K562 (cell line): ENCODE results near the gene ADAMTS2. TPM values are rescaled to one million over a fixed set of nuclear protein-coding genes. Genes with fewer than 3 reads are reported as not detected.
A peak's percentile ranks its signal among the peaks of the same experiment; 100 is the strongest.

Experiments
- ATAC-seq: fragments of 200-7000 bp; cut with Tn5 transposase; 3 replicates; pipeline ENCODE4 v1.9.1; 2020; ENCODE audit warnings: moderate library complexity
- BruUV-seq: library from RNA; stranded (reverse); fragments of 400-500 nt; replicated peaks from 2 replicates; lab custom pipeline; 2021; lab: Mats Ljungman, UMichigan
- CTCF ChIA-PET: fragments of 300-600 bp; formaldehyde crosslinking; extraction: SDS; loops from one replicate; lab custom pipeline; 2021; ENCODE audit warnings: low intra/inter-chr PET ratio; lab: Yijun Ruan, JAX
- POLR2A ChIA-PET: fragments of 300-600, 350-650 bp; sonication (Branson Sonifier 250); formaldehyde crosslinking; extraction: SDS; loops from one replicate; lab custom pipeline; 2021; ENCODE audit warnings: antibody characterized with exemption, inconsistent platforms; lab: Yijun Ruan, JAX
- DNase-seq, 4 experiments: peaks; one replicate each; pipeline versions ENCODE4 v3.0.0 to v3.0.0-alpha.2; 2011 to 2018; ENCODE audit warnings: low spot score in 3 of 4, mixed read lengths in 3 of 4; ENCODE audit errors: extremely low read depth in 1 of 4
- FAIRE-seq: peaks from 2 replicates; lab custom pipeline; 2011; peaks lifted over from hg19 to GRCh38; lab: Jason Lieb, UNC
- H2AFZ ChIP-seq: 2 replicates; pipeline ENCODE4 v1.6.0; 2011; ENCODE audit warnings: low read depth, low read length, control low read depth, inconsistent platforms
- H3K27ac ChIP-seq: fragments of 200-600 bp; 3 replicates; pipeline ENCODE4 v1.8.0; 2011; ENCODE audit warnings: low read depth, mild to moderate bottlenecking, control low read depth, inconsistent platforms, low read length, moderate library complexity, mixed read lengths; ENCODE audit errors: extremely low read depth
- H3K27me3 ChIP-seq, 2 experiments: fragments of 300-600 bp in 1 of 2; 2 replicates in 1 of 2; 3 replicates in 1 of 2; pipeline versions ENCODE4 v1.6.0 to v1.8.0; 2011; ENCODE audit warnings: inconsistent platforms in 2 of 2, low read length in 2 of 2, mild to moderate bottlenecking in 1 of 2, mixed read lengths in 1 of 2, moderate library complexity in 1 of 2; ENCODE audit not compliant: control insufficient read depth in 2 of 2, insufficient read depth in 2 of 2
- H3K36me3 ChIP-seq: fragments of 300-600 bp; 3 replicates; pipeline ENCODE4 v1.8.0; 2011; ENCODE audit warnings: mild to moderate bottlenecking, low read length, inconsistent platforms; ENCODE audit not compliant: control insufficient read depth, insufficient read depth
- H3K4me1 ChIP-seq, 2 experiments: fragments of 200-600 bp in 1 of 2; replicated peaks in 1 of 2; 2 replicates in 1 of 2; 3 replicates in 1 of 2; pipeline versions ENCODE4 v1.5.1 to v1.8.0; 2011; ENCODE audit warnings: inconsistent platforms in 2 of 2, low read length in 2 of 2, mild to moderate bottlenecking in 1 of 2, mixed read lengths in 1 of 2, moderate library complexity in 1 of 2; ENCODE audit not compliant: control insufficient read depth in 2 of 2, insufficient read depth in 2 of 2
- H3K4me2 ChIP-seq: 2 replicates; pipeline ENCODE4 v1.6.1; 2011; ENCODE audit warnings: low read length, control low read depth, inconsistent platforms, mixed read lengths; ENCODE audit not compliant: insufficient read depth
- H3K4me3 ChIP-seq: fragments of 200-600 bp; sonication (generic), shearing (Covaris generic); 2 replicates; pipeline ENCODE4 v1.5.1; 2016; ENCODE audit warnings: control low read depth, inconsistent platforms
- H3K79me2 ChIP-seq: fragments of 200-600 bp; 3 replicates; pipeline ENCODE4 v1.8.0; 2011; ENCODE audit warnings: low read length, inconsistent platforms; ENCODE audit not compliant: control insufficient read depth, insufficient read depth
- H3K9ac ChIP-seq, 2 experiments: 2 replicates each; pipeline versions ENCODE4 v1.6.0 to v1.6.1; 2011; ENCODE audit warnings: low read depth in 2 of 2, low read length in 2 of 2, control low read depth in 1 of 2, inconsistent platforms in 1 of 2, mild to moderate bottlenecking in 1 of 2, mixed read lengths in 1 of 2; ENCODE audit not compliant: insufficient read depth in 1 of 2
- H3K9me1 ChIP-seq: one replicate; pipeline ENCODE4 v1.6.0; 2011; ENCODE audit warnings: inconsistent platforms, mild to moderate bottlenecking, low read length, moderate library complexity; ENCODE audit not compliant: control insufficient read depth, insufficient read depth
- H3K9me3 ChIP-seq: replicated peaks from 2 replicates; pipeline ENCODE4 v1.5.1; 2011; ENCODE audit warnings: low read depth, low read length, inconsistent platforms; ENCODE audit not compliant: control insufficient read depth, insufficient read depth
- H4K20me1 ChIP-seq: replicated peaks from 2 replicates; pipeline ENCODE4 v1.6.1; 2011; ENCODE audit warnings: low read length, inconsistent platforms, mixed read lengths; ENCODE audit not compliant: control insufficient read depth, insufficient read depth
- BCOR ChIP-seq: fragments of 450-650 bp; IDR thresholded peaks from 2 replicates; pipeline ENCODE4 v1.6.1; 2016
- CHD1 ChIP-seq: fragments of 200-600 bp; sonication (generic); IDR thresholded peaks from one replicate; pipeline ENCODE4 v1.6.1; 2012; ENCODE audit warnings: mild to moderate bottlenecking, moderate library complexity, low read length, inconsistent platforms
- RBM25 ChIP-seq: fragments of 200-400 bp; formaldehyde crosslinking; IDR thresholded peaks from 2 replicates; pipeline ENCODE4 v1.6.1; 2018; ENCODE audit warnings: low read length, low read depth, moderate library complexity; ENCODE audit not compliant: severe bottlenecking
- SP2 ChIP-seq: IDR thresholded peaks from 2 replicates; pipeline ENCODE4 v1.6.1; 2011; ENCODE audit warnings: mild to moderate bottlenecking, low read depth, low read length, moderate library complexity; ENCODE audit not compliant: poor library complexity, severe bottlenecking; ENCODE audit errors: extremely low read depth
- ZBTB8A ChIP-seq: fragments of 450-650 bp; IDR thresholded peaks from 2 replicates; pipeline ENCODE4 v1.6.1; 2018; ENCODE audit warnings: mild to moderate bottlenecking, moderate library complexity; ENCODE audit not compliant: partially characterized antibody
- WGBS: fragments of 100-300 bp; shearing (Covaris generic); methylation state at CpG from one replicate; pipeline ENCODE4 v1.1.6; 2016; ENCODE audit warnings: low coverage, mixed read lengths; ENCODE audit not compliant: insufficient coverage; ENCODE audit errors: missing lambda C conversion rate; 5-methylcytosine and 5-hydroxymethylcytosine counted together
- in situ Hi-C: fragments of 300-500 bp; cut with MboI; formaldehyde crosslinking; loops from 4 replicates; pipeline ENCODE4 v1.15.0; 2018; ENCODE audit warnings: inconsistent platforms, mixed read lengths
- intact Hi-C: fragments of 100-400 bp; cut with micrococcal nuclease; formaldehyde crosslinking; loops from 2 replicates; pipeline ENCODE4 v1.14.2; 2022
- polyA plus RNA-seq, 8 experiments: library from polyadenylated mRNA; depleted of rRNA in 4 of 8; stranded (reverse) in 5 of 8; unstranded in 3 of 8; fragments of >200 nt; fragmentation: Nextera tagmentation in 2 of 8; fragmentation: Illumina TruSeq in 1 of 8; extraction: Ambion mirVana in 2 of 8; extraction: Trizol in 1 of 8; gene quantifications; 2 replicates each; pipeline versions ENCODE4 v1.2.1 to v1.2.3, GENCODE V29; 2011 to 2014; ENCODE audit warnings: inconsistent platforms in 1 of 8, missing spikeins in 1 of 8
- total RNA-seq, 7 experiments: library from RNA; depleted of rRNA in 6 of 7; stranded (reverse); fragments of >200 nt in 6 of 7; fragmentation: Illumina TruSeq in 2 of 7; extraction: Trizol in 2 of 7; gene quantifications; 2 replicates each; pipeline versions ENCODE4 v1.2.1 to v1.2.3, GENCODE V29; 2011 to 2021; ENCODE audit warnings: low replicate concordance in 1 of 7
- TF ChIP-seq, protein P1 (sequence below): fragments of 200-400 bp; formaldehyde crosslinking; IDR thresholded peaks from 2 replicates; pipeline ENCODE4 v1.6.1; 2017; ENCODE audit warnings: mild to moderate bottlenecking, low read depth, low read length, moderate library complexity
- TF ChIP-seq, protein P2 (sequence below), 2 experiments: fragments of 450-650 bp in 1 of 2; sonication (generic) in 1 of 2; formaldehyde crosslinking in 1 of 2; IDR thresholded peaks; 2 replicates each; pipeline versions ENCODE4 v1.7.1 to v1.9.0; 2016 to 2022; ENCODE audit warnings: inconsistent platforms in 1 of 2, mild to moderate bottlenecking in 1 of 2, missing genetic modification reagents in 1 of 2

ADAMTS2 gene
- total and polyA plus RNA-seq, 9 of the 15 experiments (the other 6 are each of a cell fraction or from before 2014, with no cell fraction given), result not detected

DNA sequence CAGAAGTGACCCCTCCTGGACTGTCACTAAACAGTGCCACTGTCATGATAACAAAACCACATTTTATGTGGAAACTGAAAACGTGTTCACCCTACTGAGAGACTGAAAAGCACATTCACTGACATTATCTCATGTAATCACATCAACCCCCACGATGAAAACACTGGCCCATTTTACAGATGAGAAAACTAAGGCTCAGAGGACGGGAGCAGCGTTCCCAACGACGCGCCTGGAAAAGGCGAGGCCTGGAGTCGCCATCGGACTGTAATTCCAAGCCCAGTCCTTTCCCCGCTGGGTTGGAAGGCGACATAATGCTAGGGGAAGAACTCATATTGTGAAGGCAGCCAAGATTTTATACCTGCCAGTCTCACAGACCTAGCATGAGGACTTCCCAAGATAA is 140.0 kb downstream of the ADAMTS2 start:
- Histone ChIP-seq H3K27me3 (peaks cover 21 to 71% of the 10 kb centered on the region in 2 experiments), H3K79me2 (no peaks in the 10 kb centered on the region)

More for the DNA sequence above, 140.0 kb downstream of the ADAMTS2 start:
- H3K9ac ChIP-seq, result no peak overlapping the region
- POLR2A ChIA-PET, result no interaction called here
- WGBS, result 4% methylated on average over 12 of the region's 12 CpGs
- no peak overlapping the region for H3K4me3 ChIP-seq
- H3K36me3 ChIP-seq, result no peaks in the 10 kb centered on the region
- no peak for DNase-seq
- CTCF ChIA-PET, result no interaction called here
- no peak for FAIRE-seq
- peaks cover 0 to 4% of the 10 kb centered on the region in 2 experiments; a peak in 2 of 5 replicates for H3K4me1 ChIP-seq
- no peaks in the 10 kb centered on the region for H4K20me1 ChIP-seq
- no TSS peak for BruUV-seq
- TF ChIP-seq ZBTB8A (no peak), CHD1 (no peak), SP2 (no peak), RBM25 (peak; percentile 70), BCOR (0 out of 2 replicates have a peak, but pooled peaks have one; percentile 20)
- TF ChIP-seq, protein P1, sequence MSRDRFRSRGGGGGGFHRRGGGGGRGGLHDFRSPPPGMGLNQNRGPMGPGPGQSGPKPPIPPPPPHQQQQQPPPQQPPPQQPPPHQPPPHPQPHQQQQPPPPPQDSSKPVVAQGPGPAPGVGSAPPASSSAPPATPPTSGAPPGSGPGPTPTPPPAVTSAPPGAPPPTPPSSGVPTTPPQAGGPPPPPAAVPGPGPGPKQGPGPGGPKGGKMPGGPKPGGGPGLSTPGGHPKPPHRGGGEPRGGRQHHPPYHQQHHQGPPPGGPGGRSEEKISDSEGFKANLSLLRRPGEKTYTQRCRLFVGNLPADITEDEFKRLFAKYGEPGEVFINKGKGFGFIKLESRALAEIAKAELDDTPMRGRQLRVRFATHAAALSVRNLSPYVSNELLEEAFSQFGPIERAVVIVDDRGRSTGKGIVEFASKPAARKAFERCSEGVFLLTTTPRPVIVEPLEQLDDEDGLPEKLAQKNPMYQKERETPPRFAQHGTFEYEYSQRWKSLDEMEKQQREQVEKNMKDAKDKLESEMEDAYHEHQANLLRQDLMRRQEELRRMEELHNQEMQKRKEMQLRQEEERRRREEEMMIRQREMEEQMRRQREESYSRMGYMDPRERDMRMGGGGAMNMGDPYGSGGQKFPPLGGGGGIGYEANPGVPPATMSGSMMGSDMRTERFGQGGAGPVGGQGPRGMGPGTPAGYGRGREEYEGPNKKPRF, result no peak
- TF ChIP-seq, protein P2, sequence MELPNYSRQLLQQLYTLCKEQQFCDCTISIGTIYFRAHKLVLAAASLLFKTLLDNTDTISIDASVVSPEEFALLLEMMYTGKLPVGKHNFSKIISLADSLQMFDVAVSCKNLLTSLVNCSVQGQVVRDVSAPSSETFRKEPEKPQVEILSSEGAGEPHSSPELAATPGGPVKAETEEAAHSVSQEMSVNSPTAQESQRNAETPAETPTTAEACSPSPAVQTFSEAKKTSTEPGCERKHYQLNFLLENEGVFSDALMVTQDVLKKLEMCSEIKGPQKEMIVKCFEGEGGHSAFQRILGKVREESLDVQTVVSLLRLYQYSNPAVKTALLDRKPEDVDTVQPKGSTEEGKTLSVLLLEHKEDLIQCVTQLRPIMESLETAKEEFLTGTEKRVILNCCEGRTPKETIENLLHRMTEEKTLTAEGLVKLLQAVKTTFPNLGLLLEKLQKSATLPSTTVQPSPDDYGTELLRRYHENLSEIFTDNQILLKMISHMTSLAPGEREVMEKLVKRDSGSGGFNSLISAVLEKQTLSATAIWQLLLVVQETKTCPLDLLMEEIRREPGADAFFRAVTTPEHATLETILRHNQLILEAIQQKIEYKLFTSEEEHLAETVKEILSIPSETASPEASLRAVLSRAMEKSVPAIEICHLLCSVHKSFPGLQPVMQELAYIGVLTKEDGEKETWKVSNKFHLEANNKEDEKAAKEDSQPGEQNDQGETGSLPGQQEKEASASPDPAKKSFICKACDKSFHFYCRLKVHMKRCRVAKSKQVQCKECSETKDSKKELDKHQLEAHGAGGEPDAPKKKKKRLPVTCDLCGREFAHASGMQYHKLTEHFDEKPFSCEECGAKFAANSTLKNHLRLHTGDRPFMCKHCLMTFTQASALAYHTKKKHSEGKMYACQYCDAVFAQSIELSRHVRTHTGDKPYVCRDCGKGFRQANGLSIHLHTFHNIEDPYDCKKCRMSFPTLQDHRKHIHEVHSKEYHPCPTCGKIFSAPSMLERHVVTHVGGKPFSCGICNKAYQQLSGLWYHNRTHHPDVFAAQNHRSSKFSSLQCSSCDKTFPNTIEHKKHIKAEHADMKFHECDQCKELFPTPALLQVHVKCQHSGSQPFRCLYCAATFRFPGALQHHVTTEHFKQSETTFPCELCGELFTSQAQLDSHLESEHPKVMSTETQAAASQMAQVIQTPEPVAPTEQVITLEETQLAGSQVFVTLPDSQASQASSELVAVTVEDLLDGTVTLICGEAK (IDR thresholded peaks at IDR 0.05), result no peak
- TF ChIP-seq, protein P2 (CRISPR knock-in tag; IDR thresholded peaks at IDR 0.05), result no peak
- no peaks in the 10 kb centered on the region for H3K9me1 ChIP-seq
- no peak overlapping the region for H3K27ac ChIP-seq
- intact Hi-C loops, result no loop called here
- no peaks in the 10 kb centered on the region for H3K9me3 ChIP-seq
- no peak for ATAC-seq
- no peak overlapping the region for H2AFZ ChIP-seq
- no peak overlapping the region for H3K4me2 ChIP-seq
- in situ Hi-C loops, result no loop called here
